A549 (cell line): ENCODE measurements around the gene SMPD1. TPM values are rescaled to one million over a fixed set of nuclear protein-coding genes. Genes with fewer than 3 reads are reported as not detected.

Source experiments
- ATAC-seq, 2 experiments: fragments of 200-7000 bp in 1 of 2; fragments of >200 bp in 1 of 2; cut with Nextera tagmentation in 1 of 2; cut with Tn5 transposase in 1 of 2; 3 replicates each; pipeline versions ENCODE4 v1.8.0 to v1.9.1; 2018 to 2020; ENCODE audit warnings: mild to moderate bottlenecking in 1 of 2, moderate library complexity in 1 of 2
- CTCF ChIA-PET: fragments of 300-600 bp; sonication (Branson Sonifier 250); formaldehyde crosslinking; extraction: SDS; loops from one replicate; lab custom pipeline; 2021; ENCODE audit warnings: antibody characterized with exemption, inconsistent platforms; lab: Yijun Ruan, JAX
- POLR2A ChIA-PET: fragments of 350-600 bp; formaldehyde crosslinking; extraction: SDS; loops from one replicate; lab custom pipeline; 2021; ENCODE audit warnings: antibody characterized with exemption, inconsistent platforms; lab: Yijun Ruan, JAX
- DNase-seq, 2 experiments: peaks; one replicate each; pipeline versions ENCODE4 v3.0.0 to v3.0.0-alpha.2; 2011 to 2016; ENCODE audit warnings: low read depth in 1 of 2, low spot score in 1 of 2
- FAIRE-seq: peaks from 2 replicates; lab custom pipeline; 2011; peaks lifted over from hg19 to GRCh38; lab: Jason Lieb, UNC
- H3K27ac ChIP-seq, 2 experiments: fragments of >200 bp; sonication (Bioruptor Twin); formaldehyde crosslinking; 3 replicates each; pipeline ENCODE4 v1.5.1; 2016 to 2017
- H3K4me1 ChIP-seq: fragments of >200 bp; sonication (Bioruptor Twin); formaldehyde crosslinking; 3 replicates; pipeline ENCODE4 v1.6.1; 2016
- H3K4me2 ChIP-seq: fragments of >200 bp; sonication (Bioruptor Twin); formaldehyde crosslinking; 3 replicates; pipeline ENCODE4 v1.6.1; 2016
- H3K4me3 ChIP-seq: fragments of >200 bp; sonication (Bioruptor Twin); formaldehyde crosslinking; 3 replicates; pipeline ENCODE4 v1.5.1; 2016
- H3K9me3 ChIP-seq: fragments of >200 bp; sonication (Bioruptor Twin); formaldehyde crosslinking; 3 replicates; pipeline ENCODE4 v1.6.1; 2016
- CBX8 ChIP-seq: fragments of 200-600 bp; sonication (generic); IDR thresholded peaks from 2 replicates; pipeline ENCODE4 v1.6.1; 2016
- CEBPB ChIP-seq, 2 experiments: fragments of >200 bp in 1 of 2; sonication (Bioruptor Twin) in 1 of 2; formaldehyde crosslinking in 1 of 2; IDR thresholded peaks; 2 replicates each; pipeline ENCODE4 v1.6.1; 2012 to 2016
- GATA3 ChIP-seq: IDR thresholded peaks from 2 replicates; pipeline ENCODE4 v1.6.1; 2012; ENCODE audit warnings: borderline replicate concordance
- HDAC2 ChIP-seq: fragments of 200-600 bp; sonication (generic); IDR thresholded peaks from 2 replicates; pipeline ENCODE4 v1.6.1; 2016
- HEYL ChIP-seq: fragments of 250-450 bp; sonication (Bioruptor Pico); IDR thresholded peaks from 2 replicates; pipeline ENCODE4 v1.8.0; 2021; ENCODE audit warnings: mild to moderate bottlenecking, moderate library complexity
- HMGXB4 ChIP-seq: fragments of 250-450 bp; sonication (Bioruptor Pico); IDR thresholded peaks from 2 replicates; pipeline ENCODE4 v1.5.0; 2021; ENCODE audit warnings: mild to moderate bottlenecking, moderate library complexity, borderline replicate concordance
- HOXB13 ChIP-seq: fragments of 250-450 bp; sonication (Bioruptor Pico); IDR thresholded peaks from 2 replicates; pipeline ENCODE4 v1.5.0; 2020; ENCODE audit warnings: low read depth, mild to moderate bottlenecking, moderate library complexity
- JUN ChIP-seq, 2 experiments: fragments of >200 bp; sonication (Bioruptor Twin); formaldehyde crosslinking; IDR thresholded peaks; 2 replicates in 1 of 2; 3 replicates in 1 of 2; pipeline ENCODE4 v1.6.1; 2016 to 2017
- PHF8 ChIP-seq: fragments of 200-600 bp; sonication (generic); IDR thresholded peaks from 2 replicates; pipeline ENCODE4 v1.6.1; 2016; ENCODE audit warnings: low read depth, mild to moderate bottlenecking, antibody characterized with exemption, moderate library complexity, borderline replicate concordance
- POLR2A ChIP-seq: IDR thresholded peaks from 2 replicates; pipeline ENCODE4 v1.6.1; 2012; ENCODE audit warnings: mild to moderate bottlenecking, low read length
- POLR2AphosphoS2 ChIP-seq: conservative IDR thresholded peaks from 2 replicates; pipeline ENCODE4 v1.6.1; 2012; ENCODE audit warnings: low read length, improper control_type of control experiment, inconsistent platforms
- RCOR1 ChIP-seq: fragments of 150-350 bp; IDR thresholded peaks from 2 replicates; pipeline ENCODE4 v1.6.1; 2014; ENCODE audit warnings: antibody characterized with exemption, low read length, low read depth
- REST ChIP-seq: fragments of 200-600 bp; sonication (generic); IDR thresholded peaks from 2 replicates; pipeline ENCODE4 v1.6.1; 2016; ENCODE audit warnings: antibody characterized with exemption, mild to moderate bottlenecking, moderate library complexity
- RFX5 ChIP-seq: fragments of 450-650 bp; IDR thresholded peaks from 2 replicates; pipeline ENCODE4 v1.7.1; 2014; ENCODE audit warnings: antibody characterized with exemption, mild to moderate bottlenecking, moderate library complexity
- USF2 ChIP-seq: fragments of 450-650 bp; IDR thresholded peaks from 2 replicates; pipeline ENCODE4 v1.6.1; 2014; ENCODE audit warnings: antibody characterized with exemption
- ZNF302 ChIP-seq: fragments of 250-450 bp; sonication (Bioruptor Pico); IDR thresholded peaks from 2 replicates; pipeline ENCODE4 v1.9.0; 2021; ENCODE audit warnings: inconsistent platforms, mild to moderate bottlenecking, moderate library complexity
- WGBS: methylation state at CpG from one replicate; pipeline ENCODE4 v1.1.6; 2017; ENCODE audit errors: missing lambda C conversion rate; 5-methylcytosine and 5-hydroxymethylcytosine counted together
- polyA plus RNA-seq, 4 experiments: library from polyadenylated mRNA; depleted of rRNA in 3 of 4; stranded (reverse); fragments of >200 nt; fragmentation: RNase III in 1 of 4; extraction: RNeasy Plus Mini Kit Qiagen cat#74134 plus additional on column Dnase treatment in 1 of 4; gene quantifications; 2 replicates in 3 of 4; 3 replicates in 1 of 4; pipeline ENCODE4 v1.2.3, GENCODE V29; 2011 to 2017
- TF ChIP-seq, protein P1 (sequence below): fragments of >200 bp; sonication (Bioruptor Twin); formaldehyde crosslinking; IDR thresholded peaks from 3 replicates; pipeline ENCODE4 v1.5.1; 2016

SMPD1 gene
- polyA plus RNA-seq, 2 of the 4 experiments (the other 2 are of a cell fraction): 5.1 to 6.8 TPM

DNA sequence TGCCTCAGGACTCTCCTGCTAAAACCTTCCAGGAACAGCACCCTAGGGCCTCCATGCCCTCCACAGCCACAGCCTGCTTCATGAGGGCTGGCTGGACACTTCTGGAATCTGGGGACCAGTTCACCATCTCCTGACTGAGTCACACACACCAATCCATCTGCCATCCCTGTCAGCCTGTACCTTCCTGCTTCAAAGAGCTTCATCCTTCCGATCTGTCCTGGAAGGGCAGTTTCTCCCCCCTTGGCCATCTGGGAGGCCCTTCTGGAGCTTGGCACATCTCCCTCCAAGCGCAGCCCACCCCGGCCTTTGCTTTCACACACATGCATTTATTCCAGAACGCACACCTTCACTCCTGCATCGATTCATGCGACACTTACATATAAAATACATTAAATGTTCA is 15.6 kb downstream of the SMPD1 start:
- no peak overlapping the region for H3K4me3 ChIP-seq
- no peak overlapping the region for H3K27ac ChIP-seq
- ChIA-PET CTCF (interaction anchor here (0.6 to 2.8 kb wide), 7 partner anchors 12 to 602 kb away, joined by 3 to 9 read pairs (median 4); partner anchors contain the start of gene SMPD1), POLR2A (no interaction called here)
- no peaks in the 10 kb centered on the region for H3K4me1 ChIP-seq
- ATAC-seq (no peak), FAIRE-seq (no peak), DNase-seq (no peak)
- H3K9me3 ChIP-seq: no peaks in the 10 kb centered on the region
- TF ChIP-seq HOXB13 (CRISPR knock-in tag) (no peak), RFX5 (no peak), POLR2A (no peak), CBX8 (no peak)
- no peak overlapping the region for H3K4me2 ChIP-seq
- WGBS: 91% methylated on average over 6 of the region's 6 CpGs

GRCh38 chr11:6406370-6406769 is 16.1 kb downstream of the SMPD1 start:
- no peak for ATAC-seq
- ChIA-PET CTCF (interaction anchor here (0.6 to 2.8 kb wide), 8 partner anchors 13 to 602 kb away, joined by 3 to 9 read pairs (median 4); partner anchors contain the start of gene SMPD1), POLR2A (no interaction called here)
- H3K4me3 ChIP-seq: no peak overlapping the region
- H3K4me1 ChIP-seq: no peaks in the 10 kb centered on the region
- no peaks in the 10 kb centered on the region for H3K9me3 ChIP-seq
- H3K27ac ChIP-seq: no peak overlapping the region
- H3K4me2 ChIP-seq: no peak overlapping the region
- WGBS: 16% methylated on average over 2 of the region's 2 CpGs
- no peak for TF ChIP-seq USF2
- no peak for TF ChIP-seq HMGXB4 (CRISPR knock-in tag)
- TF ChIP-seq GATA3: no peak
- no peak for TF ChIP-seq RCOR1
- TF ChIP-seq HDAC2: no peak
- TF ChIP-seq CEBPB (IDR thresholded peaks at IDR 0.05): no peak
- TF ChIP-seq REST: no peak
- TF ChIP-seq, protein P1, sequence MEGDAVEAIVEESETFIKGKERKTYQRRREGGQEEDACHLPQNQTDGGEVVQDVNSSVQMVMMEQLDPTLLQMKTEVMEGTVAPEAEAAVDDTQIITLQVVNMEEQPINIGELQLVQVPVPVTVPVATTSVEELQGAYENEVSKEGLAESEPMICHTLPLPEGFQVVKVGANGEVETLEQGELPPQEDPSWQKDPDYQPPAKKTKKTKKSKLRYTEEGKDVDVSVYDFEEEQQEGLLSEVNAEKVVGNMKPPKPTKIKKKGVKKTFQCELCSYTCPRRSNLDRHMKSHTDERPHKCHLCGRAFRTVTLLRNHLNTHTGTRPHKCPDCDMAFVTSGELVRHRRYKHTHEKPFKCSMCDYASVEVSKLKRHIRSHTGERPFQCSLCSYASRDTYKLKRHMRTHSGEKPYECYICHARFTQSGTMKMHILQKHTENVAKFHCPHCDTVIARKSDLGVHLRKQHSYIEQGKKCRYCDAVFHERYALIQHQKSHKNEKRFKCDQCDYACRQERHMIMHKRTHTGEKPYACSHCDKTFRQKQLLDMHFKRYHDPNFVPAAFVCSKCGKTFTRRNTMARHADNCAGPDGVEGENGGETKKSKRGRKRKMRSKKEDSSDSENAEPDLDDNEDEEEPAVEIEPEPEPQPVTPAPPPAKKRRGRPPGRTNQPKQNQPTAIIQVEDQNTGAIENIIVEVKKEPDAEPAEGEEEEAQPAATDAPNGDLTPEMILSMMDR: no peak
- no peak for TF ChIP-seq JUN (IDR thresholded peaks at IDR 0.05)
- no peak for TF ChIP-seq POLR2AphosphoS2
- TF ChIP-seq PHF8: no peak
- no peak for TF ChIP-seq ZNF302 (CRISPR knock-in tag)
- TF ChIP-seq HEYL (CRISPR knock-in tag): no peak
- no peak for DNase-seq
- no peak for FAIRE-seq
